Measurements from ENCODE around the gene FKBP4.
A peak's percentile ranks its signal among the peaks of the same experiment; 100 is the strongest.

Gene FKBP4

GRCh38 chr12:2779281-2779680, 15.5 kb upstream of the FKBP4 start:
- DNase-seq (ENCODE audit: low spot score): no peak

GRCh38 chr12:2783936-2784600, 10.7 kb upstream of the FKBP4 start:
- peak; percentile 74 for DNase-seq (ENCODE audit: low spot score)

- DNase-seq (ENCODE audit: low spot score): no peak
Measured at GRCh38 chr12:2785017-2785416, 9.8 kb upstream of the FKBP4 start.

GRCh38 chr12:2791089-2791488, 3.7 kb upstream of the FKBP4 start:
- DNase-seq (ENCODE audit: low spot score): no peak

DNA sequence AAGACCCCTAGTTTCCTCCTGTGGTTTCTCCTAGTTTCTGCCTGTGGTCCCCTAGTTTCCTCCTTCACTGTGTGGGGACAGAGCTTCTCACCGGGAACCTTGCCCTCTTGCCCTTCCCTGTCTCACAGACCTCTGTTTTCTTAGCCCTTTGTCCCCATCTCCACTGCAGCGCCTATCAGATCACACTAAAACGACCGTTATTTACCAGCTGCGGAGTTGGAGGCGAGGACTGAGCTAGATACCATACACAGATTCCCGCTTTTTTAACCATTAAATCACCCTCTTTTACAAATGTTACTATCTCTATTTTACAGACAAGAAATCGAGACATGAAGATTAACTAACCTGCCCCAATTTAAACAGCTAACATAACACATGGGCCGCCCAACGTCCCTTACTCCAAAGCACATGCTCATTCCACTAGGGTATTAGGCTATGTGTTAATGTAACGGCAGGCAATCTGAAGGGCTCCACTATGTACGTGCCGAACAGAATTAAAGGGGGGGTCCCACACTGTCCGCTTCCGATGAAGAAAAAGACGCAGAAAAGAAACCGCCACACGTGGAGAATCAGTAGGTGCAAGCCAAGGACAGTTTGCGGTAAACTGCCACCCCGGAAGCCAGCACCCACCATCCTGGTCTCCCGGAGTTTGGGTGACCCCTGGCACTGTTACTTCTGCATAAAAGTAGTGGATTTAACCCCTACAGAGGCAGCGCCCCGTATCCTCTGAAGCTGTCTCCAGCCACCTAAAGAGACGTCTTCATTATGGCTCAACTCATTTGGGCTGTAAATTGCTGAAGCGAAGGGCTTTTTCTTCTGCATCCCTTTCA, 1.9 kb upstream of the FKBP4 start:
- no peak for DNase-seq (ENCODE audit: low spot score)

DNA sequence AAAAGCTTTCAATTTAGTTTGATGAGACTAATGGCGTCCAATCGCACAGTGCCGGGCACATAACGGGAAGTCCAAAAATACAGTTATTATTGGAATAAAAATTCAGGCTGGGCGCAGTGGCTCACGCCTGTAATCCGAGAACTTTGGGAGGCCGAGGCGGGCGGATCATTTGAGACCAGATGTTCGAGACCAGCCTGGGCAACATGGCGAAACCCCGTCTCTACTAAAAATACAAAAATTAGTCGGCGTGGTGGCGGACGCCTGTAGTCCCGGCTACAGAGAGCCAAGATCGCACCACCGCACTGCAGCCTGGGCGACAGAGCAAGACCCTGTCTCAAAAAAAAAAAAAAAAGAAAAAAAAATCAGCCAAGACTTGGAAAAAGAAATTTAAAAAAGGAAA, 1.2 kb upstream of the FKBP4 start:
- DNase-seq (ENCODE audit: low spot score): no peak

DNA sequence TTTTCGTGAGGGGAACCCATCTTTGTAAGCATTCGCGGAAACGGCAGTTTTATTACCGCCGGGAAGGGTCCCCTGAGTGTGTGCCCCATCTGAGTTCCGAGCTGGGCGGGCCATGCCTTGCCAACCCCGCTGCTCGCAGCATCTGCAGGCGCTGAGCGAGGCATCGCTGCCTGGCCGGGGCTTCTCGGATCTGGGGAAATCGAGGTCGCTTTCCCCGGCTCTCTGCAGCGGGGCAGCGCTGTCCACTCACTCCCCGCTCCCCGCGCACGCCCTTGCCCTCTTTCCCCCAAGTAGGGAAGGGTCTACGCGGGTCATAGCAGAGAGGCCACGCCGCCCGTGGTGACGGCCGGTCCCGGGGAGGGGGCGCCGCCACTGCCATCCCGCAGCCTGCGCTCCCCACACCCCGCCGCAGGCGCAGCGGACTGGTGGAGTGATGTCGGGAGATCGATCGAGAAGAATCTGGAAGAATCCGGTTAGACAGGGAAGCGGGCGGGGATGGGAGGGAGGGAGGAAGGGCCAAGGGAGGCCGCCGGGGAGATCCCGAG, 507 bp upstream of the FKBP4 start:
- DNase-seq (ENCODE audit: low spot score): no peak

GRCh38 chr12:2795291-2796186, 769 bp downstream of the FKBP4 start:
- DNase-seq (ENCODE audit: low spot score): peak; percentile 56

DNA sequence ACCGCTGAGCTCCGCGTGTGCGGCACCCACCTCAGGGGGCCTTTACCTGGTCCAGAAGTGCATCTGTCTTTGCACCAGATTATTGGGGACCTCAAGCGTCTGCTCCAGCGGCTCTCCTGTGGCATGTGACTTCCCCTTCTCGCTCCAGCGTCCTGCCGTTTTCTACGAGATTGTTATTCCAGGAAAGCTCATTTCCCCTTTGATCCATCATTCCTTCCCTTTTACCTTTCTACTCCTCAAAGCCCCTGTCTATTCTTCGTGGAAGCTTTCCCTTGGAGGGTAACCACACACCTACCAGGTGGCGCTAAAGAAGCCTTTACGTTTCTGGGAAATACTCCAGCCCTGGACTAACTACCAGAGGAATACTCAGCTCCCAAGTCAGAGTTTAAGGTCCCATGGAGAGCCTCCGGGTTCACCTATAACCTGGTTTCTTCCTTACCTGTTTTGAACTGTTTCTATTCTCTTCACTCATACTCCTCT, 1.5 kb downstream of the FKBP4 start:
- no peak for DNase-seq (ENCODE audit: low spot score)

GRCh38 chr12:2797721-2798418, 3.1 kb downstream of the FKBP4 start:
- DNase-seq (ENCODE audit: low spot score): no peak

DNA sequence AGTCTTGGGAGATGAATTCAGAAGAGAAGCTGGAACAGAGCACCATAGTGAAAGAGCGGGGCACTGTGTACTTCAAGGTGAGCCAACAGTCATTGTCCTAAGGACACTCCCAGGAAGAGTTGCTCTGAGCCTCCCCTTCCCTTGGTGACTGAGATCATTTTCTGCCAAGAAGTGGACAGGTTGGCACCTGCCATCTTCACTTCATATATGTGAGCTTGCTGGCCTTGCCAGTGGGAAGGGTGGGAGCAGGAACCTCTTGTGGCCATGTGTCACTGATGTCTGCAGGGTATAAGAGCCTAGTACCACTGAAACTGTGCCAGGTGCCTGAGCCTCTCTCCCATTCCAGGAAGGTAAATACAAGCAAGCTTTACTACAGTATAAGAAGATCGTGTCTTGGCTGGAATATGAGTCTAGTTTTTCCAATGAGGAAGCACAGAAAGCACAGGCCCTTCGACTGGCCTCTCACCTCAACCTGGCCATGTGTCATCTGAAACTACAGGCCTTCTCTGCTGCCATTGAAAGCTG, 5.3 kb downstream of the FKBP4 start:
- no peak for DNase-seq (ENCODE audit: low spot score)

DNA sequence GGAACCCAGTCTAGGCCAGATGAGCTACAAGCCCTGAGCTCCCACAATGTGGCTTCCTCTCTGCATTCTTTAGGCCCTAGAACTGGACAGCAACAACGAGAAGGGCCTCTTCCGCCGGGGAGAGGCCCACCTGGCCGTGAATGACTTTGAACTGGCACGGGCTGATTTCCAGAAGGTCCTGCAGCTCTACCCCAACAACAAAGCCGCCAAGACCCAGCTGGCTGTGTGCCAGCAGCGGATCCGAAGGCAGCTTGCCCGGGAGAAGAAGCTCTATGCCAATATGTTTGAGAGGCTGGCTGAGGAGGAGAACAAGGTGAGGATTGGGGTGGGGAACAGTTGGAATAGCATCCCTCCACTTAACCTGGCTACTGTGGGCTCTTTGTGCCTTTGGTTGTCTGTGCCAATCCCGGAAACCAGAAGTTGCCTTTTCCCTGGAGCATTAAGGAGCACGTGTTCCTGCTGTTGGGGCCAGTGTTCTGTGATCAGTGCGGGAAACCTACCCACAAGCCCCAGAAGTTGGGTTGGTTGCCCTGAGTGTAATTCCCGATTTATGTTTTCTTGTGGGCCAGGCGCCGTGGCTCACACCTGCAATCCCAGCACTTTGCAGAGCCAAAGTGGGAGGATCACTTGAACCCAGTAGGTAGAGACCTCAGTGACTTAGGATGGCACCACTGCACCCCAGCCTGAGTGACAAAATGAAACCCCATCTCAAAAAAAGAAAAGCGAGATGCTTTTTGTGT, 6.4 kb downstream of the FKBP4 start:
- no peak for DNase-seq (ENCODE audit: low spot score)

GRCh38 chr12:2803635-2804392, 9.0 kb downstream of the FKBP4 start:
- DNase-seq (ENCODE audit: low spot score): no peak

DNA sequence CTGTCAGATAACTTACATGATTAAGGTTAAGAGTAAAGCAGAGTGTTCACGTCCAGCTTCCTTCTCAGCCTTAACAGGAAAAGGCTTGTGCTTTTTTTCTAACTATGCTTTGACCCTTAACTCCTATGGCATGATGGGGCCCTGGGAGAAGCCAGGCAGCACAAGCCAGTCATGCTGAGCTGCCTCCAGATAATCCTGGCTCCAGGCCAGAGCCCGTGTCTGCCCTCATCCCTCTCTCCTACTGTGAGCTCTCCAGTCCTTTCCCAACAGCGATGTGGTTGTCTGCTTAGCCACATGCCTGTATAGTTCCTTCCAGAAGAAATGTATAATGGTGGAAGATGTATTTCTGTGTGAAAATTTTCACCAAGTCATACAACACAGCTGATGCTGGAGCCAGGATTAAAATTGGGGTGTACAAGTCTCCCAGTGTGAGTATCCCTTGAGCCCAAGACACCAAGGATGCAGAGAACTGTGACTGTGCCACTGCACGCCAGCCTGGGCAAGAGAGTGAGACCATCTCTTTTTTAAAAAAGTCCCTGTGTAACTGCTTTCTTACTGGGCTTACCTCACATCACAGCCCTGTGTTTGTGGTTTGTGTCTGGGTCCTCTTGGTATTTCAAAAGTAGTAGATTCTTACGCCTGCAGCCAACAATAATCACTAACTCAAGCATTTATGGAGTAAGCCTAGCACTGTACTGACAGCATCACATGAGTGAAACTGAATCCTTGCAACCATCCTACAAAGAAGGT, 9.8 kb downstream of the FKBP4 start:
- no peak for DNase-seq (ENCODE audit: low spot score)

DNA sequence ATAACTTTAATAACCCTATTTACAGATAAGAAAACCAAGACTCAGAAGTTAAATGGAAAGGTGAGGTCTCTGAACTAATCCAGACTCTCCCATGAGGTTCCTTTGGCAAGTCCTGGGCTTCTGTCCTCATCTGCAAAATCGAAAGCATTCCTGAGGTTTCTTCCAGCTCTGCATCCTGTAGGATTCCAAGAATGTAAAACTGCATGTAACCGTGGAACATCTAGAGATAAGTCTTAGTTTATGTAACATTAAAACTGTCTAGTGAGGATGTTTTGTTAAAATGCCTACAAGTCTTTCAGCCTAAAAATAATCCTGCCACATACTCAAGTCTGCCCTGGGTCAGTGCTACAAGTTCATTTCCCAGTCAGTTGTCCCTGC, 10.4 kb downstream of the FKBP4 start:
- no peak for DNase-seq (ENCODE audit: low spot score)

DNA sequence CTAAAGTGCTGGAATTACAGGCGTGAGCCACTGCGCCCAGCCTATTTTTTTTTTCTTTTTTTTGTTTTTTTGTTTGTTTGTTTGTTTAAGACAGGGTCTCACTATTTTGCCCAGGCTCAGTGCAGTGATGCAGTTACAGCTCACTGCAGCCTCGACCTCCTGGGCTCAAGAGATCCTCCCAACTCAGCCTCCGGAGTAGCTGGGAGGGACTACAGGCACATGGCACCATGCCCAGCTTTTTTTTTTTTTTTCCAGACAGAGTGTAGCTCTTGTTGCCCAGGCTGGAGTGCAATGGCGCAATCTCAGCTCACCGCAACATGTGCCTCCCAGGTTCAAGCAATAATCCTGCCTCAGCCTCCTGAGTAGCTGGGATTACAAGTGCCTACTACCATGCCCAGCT, 11.9 kb downstream of the FKBP4 start:
- DNase-seq (ENCODE audit: low spot score): no peak

GRCh38 chr12:2811801-2812200, 17.0 kb downstream of the FKBP4 start:
- no peak for DNase-seq (ENCODE audit: low spot score)

GRCh38 chr12:2812290-2813213, 17.8 kb downstream of the FKBP4 start, which contains the start of gene ITFG2:
Gene ITFG2, plus strand, starts transcription at chr12:2812668. Its CDS starts 93 bp downstream, at chr12:2812761.
- DNase-seq (ENCODE audit: low spot score): peak; percentile 99

Data from LoVo (cell line).